ENCODE measurements around the gene TOPAZ1.

DNA sequence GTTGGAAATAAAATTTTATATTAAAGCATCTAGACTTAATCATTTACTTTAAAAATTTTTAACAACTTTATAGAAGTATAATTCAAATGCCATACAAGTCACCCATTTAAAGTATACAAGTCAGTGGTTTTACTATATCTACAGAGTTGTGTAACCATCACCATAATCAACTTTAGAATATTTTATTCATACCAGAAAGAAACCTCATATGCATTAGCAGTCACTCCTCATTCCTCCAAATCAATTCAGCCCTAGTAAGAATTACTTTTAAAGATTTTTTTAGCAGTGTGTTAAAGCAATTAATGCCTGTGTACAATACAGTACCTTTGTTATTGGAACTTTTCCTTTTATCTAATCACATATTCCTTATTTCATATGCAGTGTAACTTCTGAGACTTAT, 82.9 kb downstream of the TOPAZ1 start:
- TF ChIP-seq, protein P1, sequence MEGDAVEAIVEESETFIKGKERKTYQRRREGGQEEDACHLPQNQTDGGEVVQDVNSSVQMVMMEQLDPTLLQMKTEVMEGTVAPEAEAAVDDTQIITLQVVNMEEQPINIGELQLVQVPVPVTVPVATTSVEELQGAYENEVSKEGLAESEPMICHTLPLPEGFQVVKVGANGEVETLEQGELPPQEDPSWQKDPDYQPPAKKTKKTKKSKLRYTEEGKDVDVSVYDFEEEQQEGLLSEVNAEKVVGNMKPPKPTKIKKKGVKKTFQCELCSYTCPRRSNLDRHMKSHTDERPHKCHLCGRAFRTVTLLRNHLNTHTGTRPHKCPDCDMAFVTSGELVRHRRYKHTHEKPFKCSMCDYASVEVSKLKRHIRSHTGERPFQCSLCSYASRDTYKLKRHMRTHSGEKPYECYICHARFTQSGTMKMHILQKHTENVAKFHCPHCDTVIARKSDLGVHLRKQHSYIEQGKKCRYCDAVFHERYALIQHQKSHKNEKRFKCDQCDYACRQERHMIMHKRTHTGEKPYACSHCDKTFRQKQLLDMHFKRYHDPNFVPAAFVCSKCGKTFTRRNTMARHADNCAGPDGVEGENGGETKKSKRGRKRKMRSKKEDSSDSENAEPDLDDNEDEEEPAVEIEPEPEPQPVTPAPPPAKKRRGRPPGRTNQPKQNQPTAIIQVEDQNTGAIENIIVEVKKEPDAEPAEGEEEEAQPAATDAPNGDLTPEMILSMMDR (IDR thresholded peaks at IDR 0.05) = no peak
- no peak for TF ChIP-seq POLR2A (IDR thresholded peaks at IDR 0.05)
- TF ChIP-seq POLR2AphosphoS5 (IDR thresholded peaks at IDR 0.05) = no peak
- no peak for TF ChIP-seq EP300 (IDR thresholded peaks at IDR 0.05)
